Activated CD4-positive, alpha-beta T cell treated with anti-CD3 and anti-CD28 coated beads, Interleukin-2, amount 50 U/mL, for 4 hours (primary cell): Measurements from ENCODE around the gene KHSRP.

Source experiments
- DNase-seq, 2 experiments: peaks; one replicate each; pipeline ENCODE4 v3.0.0-alpha.2; 2020

The KHSRP gene

DNA sequence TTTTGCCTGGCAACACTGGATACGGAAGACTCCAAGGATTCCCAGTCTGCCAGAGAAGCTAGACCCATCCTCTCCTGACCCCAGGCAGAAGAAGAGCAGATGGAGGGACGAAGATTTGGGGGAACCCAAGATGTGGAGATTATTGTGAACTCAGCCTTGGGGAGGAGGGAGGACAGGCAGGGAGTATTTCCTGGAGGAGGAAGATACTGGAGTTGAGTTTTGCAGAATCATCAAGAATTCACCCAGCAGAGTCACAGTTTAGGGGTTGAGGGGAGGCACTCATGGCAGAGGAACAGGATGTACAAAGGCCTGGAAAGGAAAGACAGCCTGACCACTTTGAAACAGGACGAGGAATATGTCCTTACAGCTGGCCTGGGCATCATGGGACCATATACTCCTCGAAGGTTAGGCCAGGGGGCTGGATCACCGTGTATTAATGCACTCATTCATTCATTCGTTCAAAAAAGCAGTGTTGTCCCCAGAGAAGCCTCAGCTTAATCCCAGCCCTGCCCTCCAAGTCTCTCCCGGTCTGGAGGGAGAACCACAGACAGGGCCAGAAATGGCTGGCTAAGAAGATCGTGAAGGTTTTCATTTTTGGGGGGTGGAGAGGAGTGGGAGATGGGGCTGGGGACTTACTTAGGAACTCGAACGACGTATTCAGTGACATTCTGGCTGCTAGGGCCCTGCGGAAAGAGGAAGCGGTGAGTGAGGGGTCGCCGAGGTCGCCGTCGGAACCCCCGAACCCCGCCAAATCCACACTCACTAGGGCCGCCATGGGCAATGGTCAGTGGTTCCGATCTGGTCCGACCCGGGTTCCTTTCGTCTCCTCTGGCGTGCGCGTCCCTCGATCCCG, 32.2 kb downstream of the KHSRP start:
- DNase-seq, result no peak

DNA sequence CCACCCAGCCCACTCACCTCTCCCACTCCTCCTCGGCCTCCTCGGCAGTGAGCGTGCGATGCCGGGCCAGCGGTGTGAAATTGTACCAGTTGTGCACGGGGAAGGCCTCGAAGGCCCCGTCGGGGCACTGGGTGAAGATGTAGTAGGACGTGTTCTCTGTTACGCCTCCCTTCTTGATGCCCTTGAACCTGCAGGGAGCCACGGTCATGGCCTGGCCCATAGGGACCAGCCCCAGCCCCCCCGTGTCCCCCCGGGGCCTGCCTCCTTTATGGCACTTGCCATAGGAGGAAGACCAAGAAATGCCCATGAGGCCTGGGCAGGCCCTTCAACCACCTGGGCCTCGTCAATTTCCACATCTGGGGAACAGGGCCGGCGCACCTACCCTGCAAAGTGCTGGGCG, 37.2 kb downstream of the KHSRP start:
- no peak for DNase-seq

DNA sequence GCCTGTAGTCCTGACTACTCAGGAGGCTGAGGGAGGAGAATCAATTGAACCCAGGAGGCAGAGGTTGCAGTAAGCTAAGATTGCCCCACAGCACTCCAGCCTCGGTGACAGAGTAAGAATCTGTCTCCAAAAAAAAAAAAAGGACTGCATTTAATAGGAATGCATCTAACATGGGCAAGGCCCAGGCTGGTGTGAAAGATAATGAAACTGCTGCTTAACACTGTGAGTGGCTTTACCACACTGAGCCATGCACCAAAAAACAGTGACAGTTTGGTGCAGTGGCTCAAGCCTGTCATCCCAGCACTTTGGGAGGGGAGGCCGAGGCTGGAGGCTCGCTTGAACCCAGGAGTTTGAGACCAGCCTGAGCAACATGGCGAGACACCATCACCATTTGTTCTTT, 40.2 kb downstream of the KHSRP start:
- DNase-seq, result no peak

DNA sequence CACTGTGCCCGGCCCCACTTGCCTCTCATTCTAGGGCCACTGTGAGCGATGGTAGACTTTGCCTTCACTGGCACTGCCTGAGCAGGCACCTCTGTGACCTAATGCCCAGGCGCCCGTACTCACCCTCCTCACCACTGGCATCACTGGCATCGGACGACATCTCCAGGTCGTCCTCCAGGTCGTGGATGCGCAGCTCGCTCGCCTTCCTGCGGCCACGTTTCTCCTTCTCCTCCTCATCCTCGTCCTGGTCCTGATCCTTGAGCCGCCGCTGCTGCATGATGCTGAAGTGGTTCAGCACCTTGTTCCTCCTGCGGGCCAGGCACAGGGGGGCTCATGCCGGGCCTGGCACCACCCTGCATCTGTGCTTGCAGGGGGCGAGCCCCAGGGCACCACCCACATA, 41.4 kb downstream of the KHSRP start:
- DNase-seq, result no peak

DNA sequence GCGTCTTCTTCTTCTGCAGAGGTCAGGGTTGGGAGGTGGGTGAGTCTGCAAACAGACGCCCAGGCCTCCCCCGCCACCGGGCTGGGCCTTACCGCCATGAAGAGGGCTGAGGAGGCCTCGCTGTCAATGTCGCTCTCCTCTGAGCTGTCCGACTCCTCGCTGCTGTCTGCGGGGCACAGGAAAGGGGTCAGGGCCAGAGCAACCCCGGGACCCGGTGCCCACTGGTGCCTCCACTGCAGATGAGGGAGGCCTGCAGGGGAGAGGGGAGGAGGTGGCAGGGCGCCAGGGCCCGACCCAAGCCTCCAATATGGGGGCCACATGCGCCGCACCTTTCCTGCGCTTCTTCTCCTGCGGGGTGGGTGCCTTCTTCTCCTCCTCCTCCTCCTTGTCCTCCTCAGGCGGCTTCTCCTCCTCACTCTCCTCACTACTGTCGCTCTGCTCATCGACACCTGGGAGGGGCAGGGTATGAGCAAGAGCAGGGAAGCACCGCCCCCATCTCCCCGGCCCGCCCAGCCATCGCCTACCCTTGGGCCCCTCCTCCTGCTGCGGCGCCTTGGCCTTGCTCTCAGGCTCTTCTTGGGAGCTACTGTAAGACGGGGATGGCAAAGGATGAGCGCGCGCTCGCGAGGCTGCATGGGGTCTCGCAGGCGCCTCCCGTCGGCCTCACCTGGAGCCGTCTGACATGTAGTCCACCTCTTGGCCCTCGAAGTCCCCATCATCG, 43.4 kb downstream of the KHSRP start:
- no peak for DNase-seq

DNA sequence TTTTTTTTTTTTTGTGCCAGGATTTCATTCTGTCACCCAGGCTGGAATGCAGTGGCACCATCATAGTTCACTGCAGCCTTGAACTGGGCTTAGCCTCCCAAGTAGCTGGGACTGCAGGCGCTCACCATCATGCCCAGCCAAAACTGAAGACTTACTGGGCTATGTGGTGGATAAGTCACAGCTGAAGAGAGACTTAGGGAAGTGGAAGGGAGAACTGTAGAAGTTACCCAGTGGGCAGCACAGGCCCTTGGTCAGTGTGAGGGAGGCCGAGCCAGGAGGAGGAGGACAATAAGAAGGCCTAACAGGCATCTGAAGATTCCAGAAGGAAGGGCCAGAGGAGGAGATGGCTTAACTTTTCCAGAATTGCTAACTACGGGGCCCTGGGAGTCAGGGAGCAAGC, 44.9 kb downstream of the KHSRP start:
- no peak for DNase-seq

DNA sequence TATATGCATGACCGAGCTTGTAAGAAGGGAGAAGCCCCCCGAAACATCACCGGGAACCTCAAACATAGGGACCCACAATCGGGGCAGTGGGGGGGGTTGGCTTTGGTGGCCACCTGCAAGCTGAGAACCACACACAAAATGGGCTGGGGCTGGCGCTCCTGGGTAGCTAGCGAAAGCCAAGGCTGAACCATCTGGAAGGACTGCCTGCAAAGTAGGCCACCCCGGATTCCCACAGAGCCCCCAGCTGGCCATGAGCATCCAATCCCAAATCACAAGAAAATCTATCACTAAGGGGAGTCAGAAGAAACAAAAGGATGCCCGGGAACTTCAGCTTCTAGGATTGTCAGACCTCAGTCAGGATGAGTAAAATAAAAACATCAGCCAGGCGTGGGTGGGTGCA, 46.1 kb downstream of the KHSRP start:
- DNase-seq, result no peak

DNA sequence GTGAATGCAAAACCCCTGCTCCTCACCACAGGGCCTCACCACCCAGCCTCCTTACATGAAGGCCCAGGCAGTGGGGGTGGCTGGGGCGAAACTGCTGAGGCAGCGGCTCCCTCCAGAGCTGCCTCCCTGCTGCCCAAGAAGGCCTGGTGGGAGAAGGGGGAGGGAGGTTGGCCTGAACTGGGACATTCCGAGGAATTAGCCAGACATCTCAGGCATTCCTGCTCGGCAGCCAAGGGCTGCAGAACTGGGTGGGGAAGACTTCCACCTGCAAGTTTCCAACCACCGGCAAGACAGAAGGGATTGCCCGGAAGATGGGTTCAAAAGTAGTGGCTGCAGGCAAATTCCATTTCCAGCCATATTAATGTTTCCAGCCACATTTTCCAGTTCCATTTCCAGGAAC, 46.6 kb downstream of the KHSRP start:
- DNase-seq, result no peak

DNA sequence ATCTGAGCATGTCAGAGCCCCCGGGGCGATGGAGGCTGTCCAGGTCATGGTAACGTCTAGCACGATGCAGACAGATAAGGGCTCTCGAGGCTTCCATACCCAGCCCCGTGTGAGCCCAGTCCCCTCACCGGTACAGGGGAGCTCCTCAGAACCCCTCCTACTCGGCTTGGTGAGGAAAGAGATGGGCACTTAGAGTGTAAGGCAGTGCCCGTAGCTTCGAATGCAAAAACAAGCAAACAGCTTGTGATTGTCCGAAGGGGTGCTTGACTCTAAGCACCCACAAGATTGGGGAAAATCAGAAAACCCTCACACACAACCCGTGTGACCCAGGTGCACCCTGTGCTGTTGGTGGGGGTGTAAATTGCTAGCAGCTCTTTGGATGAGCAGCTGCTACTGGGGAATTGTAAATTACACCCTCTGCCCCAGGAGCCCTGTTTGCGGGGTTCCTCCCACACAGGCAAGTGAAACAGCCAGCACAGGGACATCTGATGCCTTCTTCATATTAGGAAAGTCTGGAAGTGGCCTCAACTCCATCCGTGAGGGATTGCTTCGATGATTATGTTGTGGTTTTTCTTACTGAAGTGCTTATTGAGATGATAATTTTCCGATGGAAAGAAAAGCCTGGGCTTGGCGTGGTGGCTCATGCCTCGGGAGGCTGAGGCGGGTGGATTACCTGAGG, 48.0 kb downstream of the KHSRP start:
- no peak for DNase-seq

DNA sequence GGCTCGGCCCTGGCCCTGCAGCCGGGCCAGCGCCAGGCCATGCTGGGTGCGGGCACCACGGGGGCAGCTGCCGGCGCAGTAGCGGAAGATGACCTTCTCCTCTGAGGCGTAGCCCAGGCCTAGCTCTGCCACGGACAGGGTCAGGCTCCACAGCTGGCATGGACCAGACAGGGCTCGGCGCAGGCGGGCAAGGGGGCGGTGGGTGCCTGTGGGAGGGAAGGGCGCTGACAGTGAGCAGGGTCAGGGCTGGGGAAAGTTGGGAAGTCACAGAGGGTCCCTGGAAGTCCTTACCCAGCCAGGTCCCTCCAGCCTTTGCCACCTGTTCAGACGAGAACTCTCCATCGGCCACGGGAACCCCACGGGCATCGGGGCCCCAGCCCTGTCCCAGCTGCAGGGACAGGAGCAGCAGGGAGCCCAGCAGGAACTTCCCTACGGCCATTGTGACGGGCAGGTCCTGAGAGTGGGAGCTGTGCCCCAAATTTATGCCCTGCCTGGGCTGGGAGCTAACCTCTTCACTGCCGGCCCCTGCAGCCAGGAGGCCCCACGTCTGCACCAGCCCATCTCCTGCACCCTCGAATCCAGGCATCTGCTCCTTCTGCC, 49.1 kb downstream of the KHSRP start, which contains the start of gene PSPN:
PSPN (minus strand) TSS at position 523 of the 600 bp plus-strand sequence; CDS start at position 439, 84 bp downstream.
- DNase-seq, result no peak

DNA sequence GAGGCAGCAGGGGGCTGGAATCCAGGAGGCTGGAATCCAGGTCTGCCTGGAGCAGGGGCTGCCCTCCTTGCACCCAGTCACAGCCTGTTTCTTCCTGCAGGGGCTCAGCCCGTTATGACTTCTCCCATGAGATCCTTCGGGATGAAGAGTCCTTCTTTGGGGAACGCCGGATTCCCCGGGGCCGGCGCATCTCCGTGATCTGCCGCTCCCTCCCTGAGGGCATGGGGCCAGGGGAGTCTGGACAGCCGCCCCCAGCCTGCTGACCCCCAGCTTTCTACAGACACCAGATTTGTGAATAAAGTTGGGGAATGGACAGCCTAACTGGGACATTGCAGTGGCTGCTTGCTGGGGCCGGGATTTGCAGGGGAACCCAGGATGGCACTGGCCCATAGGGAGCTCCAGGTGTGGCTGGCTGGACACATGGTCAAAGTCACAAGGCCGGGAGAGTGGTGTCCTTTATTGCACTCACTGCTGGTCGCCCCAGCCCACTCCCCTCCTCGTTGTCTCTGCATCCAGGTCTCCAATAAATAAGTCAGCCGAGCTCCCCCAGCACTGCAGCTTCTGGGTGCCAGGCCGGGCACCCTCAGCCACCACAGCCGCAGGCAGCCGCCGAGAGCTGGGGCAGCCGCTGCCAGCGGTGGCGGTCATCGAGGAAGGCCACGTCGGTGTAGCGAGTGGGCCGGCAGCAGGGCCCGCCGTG, 49.8 kb downstream of the KHSRP start:
- no peak for DNase-seq

DNA sequence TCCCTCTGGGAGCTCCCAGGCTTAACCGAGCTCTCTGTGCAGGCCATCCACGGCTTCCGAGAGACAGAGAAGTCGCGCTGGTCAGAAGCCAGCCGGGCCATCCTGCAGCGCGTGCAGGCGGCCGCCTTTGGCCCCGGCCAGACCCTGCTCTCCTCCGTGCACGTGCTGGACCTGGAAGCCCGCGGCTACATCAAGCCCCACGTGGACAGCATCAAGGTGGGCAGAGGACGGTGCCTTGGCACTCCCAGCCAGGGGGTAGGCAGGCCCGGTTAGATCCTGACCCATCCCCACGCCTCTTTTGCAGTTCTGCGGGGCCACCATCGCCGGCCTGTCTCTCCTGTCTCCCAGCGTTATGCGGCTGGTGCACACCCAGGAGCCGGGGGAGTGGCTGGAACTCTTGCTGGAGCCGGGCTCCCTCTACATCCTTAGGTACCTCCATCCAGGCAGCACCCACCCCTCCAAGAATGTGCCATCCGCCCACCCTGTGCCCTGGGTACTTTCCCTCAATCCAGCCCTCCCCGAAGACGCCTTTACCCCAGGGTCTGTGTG, 50.4 kb downstream of the KHSRP start:
- DNase-seq, result no peak

DNA sequence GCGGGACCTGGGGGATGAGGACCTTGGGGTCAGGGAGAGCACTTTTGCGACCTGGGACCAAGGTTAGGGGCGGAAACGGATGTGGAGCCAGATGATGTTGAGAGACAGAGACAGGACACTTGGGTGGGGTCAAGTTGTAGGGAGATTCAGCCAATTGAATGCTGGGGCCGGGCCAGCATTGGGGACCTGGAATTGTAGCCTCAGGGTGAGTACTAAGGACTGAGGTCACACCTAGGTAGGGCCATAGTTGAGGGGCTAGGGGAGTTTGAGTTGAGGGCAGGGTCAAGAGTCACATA, 50.9 kb downstream of the KHSRP start:
- DNase-seq, result no peak

DNA sequence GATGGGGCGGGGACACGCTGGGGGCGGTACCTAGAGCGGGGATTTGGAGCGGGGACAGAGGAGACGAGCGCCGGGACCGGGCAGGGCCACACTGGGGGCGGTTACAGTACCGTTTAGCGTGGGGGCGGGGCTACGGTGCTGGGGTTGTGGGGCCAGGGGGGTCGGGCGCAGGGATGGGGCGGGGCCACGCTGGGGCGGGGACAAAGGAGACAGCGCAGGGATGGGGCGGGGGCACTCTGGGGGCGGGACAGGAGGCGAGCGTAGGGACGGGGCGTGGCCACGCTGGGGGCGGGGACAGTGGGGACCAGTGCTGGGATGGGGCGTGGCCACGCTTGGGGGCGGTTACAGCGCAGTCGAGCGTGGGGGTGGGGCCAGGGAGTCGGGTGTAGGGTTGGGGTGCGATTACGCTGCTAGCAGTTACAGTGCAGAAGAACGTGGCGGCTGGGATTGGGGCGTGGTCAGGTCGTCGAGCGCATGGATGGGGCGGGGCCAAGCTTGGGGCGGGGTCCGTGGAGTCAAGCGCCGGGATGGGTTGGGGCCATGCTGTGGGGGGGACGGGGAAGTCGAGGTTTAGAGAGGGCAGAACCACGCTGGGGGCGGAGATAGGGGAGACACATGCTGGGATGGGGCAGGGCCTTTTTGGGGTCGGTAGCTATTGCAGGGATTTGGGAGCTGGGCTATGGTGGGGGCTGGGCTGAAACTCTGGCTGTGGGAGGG, 51.4 kb downstream of the KHSRP start:
- DNase-seq, result peak; percentile 98

DNA sequence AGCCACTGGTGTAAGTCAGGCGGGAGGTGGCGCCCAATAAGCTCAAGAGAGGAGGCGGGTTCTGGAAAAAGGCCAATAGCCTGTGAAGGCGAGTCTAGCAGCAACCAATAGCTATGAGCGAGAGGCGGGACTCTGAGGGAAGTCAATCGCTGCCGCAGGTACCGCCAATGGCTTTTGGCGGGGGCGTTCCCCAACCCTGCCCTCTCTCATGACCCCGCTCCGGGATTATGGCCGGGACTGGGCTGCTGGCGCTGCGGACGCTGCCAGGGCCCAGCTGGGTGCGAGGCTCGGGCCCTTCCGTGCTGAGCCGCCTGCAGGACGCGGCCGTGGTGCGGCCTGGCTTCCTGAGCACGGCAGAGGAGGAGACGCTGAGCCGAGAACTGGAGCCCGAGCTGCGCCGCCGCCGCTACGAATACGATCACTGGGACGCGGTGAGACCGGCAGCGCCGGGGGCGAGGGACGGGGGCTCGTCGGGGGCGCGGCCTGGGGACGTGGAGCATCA, 52.0 kb downstream of the KHSRP start, which contains the start of gene ALKBH7:
ALKBH7 (plus strand) TSS at position 201 of the 502 bp plus-strand sequence; CDS start at position 228, 27 bp downstream.
- peak; percentile 94 to 96 for DNase-seq

DNA sequence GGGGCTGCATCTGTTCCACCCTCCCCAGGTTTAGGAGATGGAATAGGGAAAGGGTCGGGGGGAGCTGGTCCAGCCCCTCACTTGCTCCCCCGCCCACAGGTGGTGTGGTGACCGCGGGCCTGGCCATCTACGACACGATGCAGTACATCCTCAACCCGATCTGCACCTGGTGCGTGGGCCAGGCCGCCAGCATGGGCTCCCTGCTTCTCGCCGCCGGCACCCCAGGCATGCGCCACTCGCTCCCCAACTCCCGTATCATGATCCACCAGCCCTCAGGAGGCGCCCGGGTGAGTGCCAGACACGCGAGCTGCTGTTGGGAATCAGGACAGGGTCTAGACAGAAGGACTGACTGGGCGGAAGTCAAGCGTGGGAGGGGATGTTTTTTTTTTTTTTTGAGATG, 60.3 kb downstream of the KHSRP start:
- DNase-seq, result no peak
